ENCODE measurements around the gene PTPRD.

PTPRD gene

GRCh38 chr9:8670751-8671150, 1942.1 kb downstream of the PTPRD start:
- TF ChIP-seq CTCF (IDR thresholded peaks at IDR 0.05; ENCODE audit: insufficient read depth, low read depth, low read length, missing control alignments), result no peak
- no peak overlapping the region for H3K4me3 ChIP-seq (ENCODE audit: low read depth, low read length)
- no peak for DNase-seq (ENCODE audit: low read depth)

- TF ChIP-seq CTCF (IDR thresholded peaks at IDR 0.05; ENCODE audit: insufficient read depth, low read depth, low read length, missing control alignments), result no peak
- no peak overlapping the region for H3K4me3 ChIP-seq (ENCODE audit: low read depth, low read length)
- no peak for DNase-seq (ENCODE audit: low read depth)
Measured at GRCh38 chr9:8668751-8669150, 1944.1 kb downstream of the PTPRD start.

- DNase-seq (ENCODE audit: low read depth), result no peak
- no peak for TF ChIP-seq CTCF (IDR thresholded peaks at IDR 0.05; ENCODE audit: insufficient read depth, low read depth, low read length, missing control alignments)
- H3K4me3 ChIP-seq (ENCODE audit: low read depth, low read length), result no peak overlapping the region
Measured at GRCh38 chr9:8668231-8668630, 1944.6 kb downstream of the PTPRD start.

- H3K4me3 ChIP-seq (ENCODE audit: low read depth, low read length), result no peak overlapping the region
- no peak for DNase-seq (ENCODE audit: low read depth)
- no peak for TF ChIP-seq CTCF (IDR thresholded peaks at IDR 0.05; ENCODE audit: insufficient read depth, low read depth, low read length, missing control alignments)
Measured at GRCh38 chr9:8666060-8666459, 1946.7 kb downstream of the PTPRD start.

- no peak for TF ChIP-seq CTCF (IDR thresholded peaks at IDR 0.05; ENCODE audit: insufficient read depth, low read depth, low read length, missing control alignments)
- no peak for DNase-seq (ENCODE audit: low read depth)
- no peak overlapping the region for H3K4me3 ChIP-seq (ENCODE audit: low read depth, low read length)
Measured at GRCh38 chr9:8660383-8660782, 1952.4 kb downstream of the PTPRD start.

GRCh38 chr9:8659108-8659507, 1953.7 kb downstream of the PTPRD start:
- TF ChIP-seq CTCF (IDR thresholded peaks at IDR 0.05; ENCODE audit: insufficient read depth, low read depth, low read length, missing control alignments), result no peak
- DNase-seq (ENCODE audit: low read depth), result no peak
- H3K4me3 ChIP-seq (ENCODE audit: low read depth, low read length), result no peak overlapping the region

- no peak for TF ChIP-seq CTCF (IDR thresholded peaks at IDR 0.05; ENCODE audit: insufficient read depth, low read depth, low read length, missing control alignments)
- H3K4me3 ChIP-seq (ENCODE audit: low read depth, low read length), result no peak overlapping the region
- no peak for DNase-seq (ENCODE audit: low read depth)
Measured at GRCh38 chr9:8655071-8655470, 1957.7 kb downstream of the PTPRD start.
